GM12878 (cell line): ENCODE measurements around the gene TMEM181. TPM values are rescaled to one million over a fixed set of nuclear protein-coding genes. Genes with fewer than 3 reads are reported as not detected.

Experiments
- ATAC-seq: fragments of 200-7000 bp; cut with Tn5 transposase; 3 replicates; pipeline ENCODE4 v1.9.1; 2020; ENCODE audit warnings: mild to moderate bottlenecking, moderate library complexity
- BruUV-seq: library from RNA; stranded (reverse); fragments of 400-500 nt; replicated peaks from 2 replicates; lab custom pipeline; 2021; lab: Mats Ljungman, UMichigan
- CTCF ChIA-PET: fragments of 300-600 bp; sonication (Branson Sonifier 250); formaldehyde crosslinking; extraction: SDS; loops from one replicate; lab custom pipeline; 2021; ENCODE audit warnings: inconsistent platforms; lab: Yijun Ruan, JAX
- POLR2A ChIA-PET: fragments of 350-600 bp; formaldehyde crosslinking; extraction: SDS; loops from one replicate; lab custom pipeline; 2021; ENCODE audit warnings: inconsistent platforms; lab: Charles Lee
- RAD21 ChIA-PET: fragments of 300-600 bp; sonication (Branson Sonifier 250); formaldehyde crosslinking; loops from one replicate; lab custom pipeline; 2023; ENCODE audit warnings: antibody characterized with exemption; ENCODE audit not compliant: unreplicated experiment; lab: Charles Lee
- SMC1A ChIA-PET: fragments of 300-600 bp; sonication (Branson Sonifier 250); formaldehyde crosslinking; loops from one replicate; lab custom pipeline; 2023; ENCODE audit not compliant: unreplicated experiment, uncharacterized antibody; lab: Charles Lee
- DNase-seq: peaks from one replicate; pipeline ENCODE4 v3.0.0-alpha.2; 2011; ENCODE audit warnings: low read depth, low spot score
- FAIRE-seq: peaks from 3 replicates; lab custom pipeline; 2011; peaks lifted over from hg19 to GRCh38; lab: Jason Lieb, UNC
- H2AFZ ChIP-seq: 2 replicates; pipeline ENCODE4 v1.6.0; 2011; ENCODE audit warnings: low read depth, low read length, control low read depth; ENCODE audit not compliant: control insufficient read depth
- H3K27ac ChIP-seq: 2 replicates; pipeline ENCODE4 v1.5.1; 2011; ENCODE audit warnings: control low read depth; ENCODE audit not compliant: control insufficient read depth, insufficient read depth
- H3K27me3 ChIP-seq, 2 experiments: replicated peaks in 1 of 2; 2 replicates each; pipeline versions ENCODE4 v1.6.0 to v1.6.1; 2011; ENCODE audit warnings: low read length in 1 of 2; ENCODE audit not compliant: control insufficient read depth in 2 of 2, insufficient read depth in 2 of 2
- H3K36me3 ChIP-seq, 2 experiments: 2 replicates each; pipeline ENCODE4 v1.5.1; 2011; ENCODE audit warnings: low read length in 1 of 2; ENCODE audit not compliant: control insufficient read depth in 2 of 2, insufficient read depth in 2 of 2
- H3K4me1 ChIP-seq: 2 replicates; pipeline ENCODE4 v1.6.1; 2011; ENCODE audit warnings: mild to moderate bottlenecking, low read length, moderate library complexity, mixed read lengths; ENCODE audit not compliant: control insufficient read depth, insufficient read depth
- H3K4me2 ChIP-seq: 2 replicates; pipeline ENCODE4 v1.6.0; 2011; ENCODE audit warnings: control low read depth; ENCODE audit not compliant: control insufficient read depth, insufficient read depth
- H3K4me3 ChIP-seq: fragments of 200-600 bp; sonication (generic); 2 replicates; pipeline ENCODE4 v1.5.1; 2016
- H3K79me2 ChIP-seq: 2 replicates; pipeline ENCODE4 v1.6.0; 2011; ENCODE audit warnings: low read length; ENCODE audit not compliant: control insufficient read depth, insufficient read depth
- H3K9ac ChIP-seq: 2 replicates; pipeline ENCODE4 v1.8.0; 2011; ENCODE audit warnings: low read length, control low read depth, mixed read lengths; ENCODE audit not compliant: control insufficient read depth, insufficient read depth
- H3K9me3 ChIP-seq: replicated peaks from 3 replicates; pipeline ENCODE4 v1.5.1; 2011; ENCODE audit warnings: mild to moderate bottlenecking, low read length; ENCODE audit not compliant: control insufficient read depth, insufficient read depth
- H4K20me1 ChIP-seq: 2 replicates; pipeline ENCODE4 v1.6.0; 2011; ENCODE audit not compliant: control insufficient read depth, insufficient read depth
- IKZF1 ChIP-seq: fragments of 450-650 bp; conservative IDR thresholded peaks from 2 replicates; pipeline ENCODE4 v1.6.1; 2017; ENCODE audit warnings: antibody characterized with exemption, mild to moderate bottlenecking
- MEF2B ChIP-seq: fragments of 450-650 bp; IDR thresholded peaks from 2 replicates; pipeline ENCODE4 v1.6.1; 2018; ENCODE audit warnings: mild to moderate bottlenecking, moderate library complexity; ENCODE audit not compliant: partially characterized antibody, poor library complexity, severe bottlenecking
- NFXL1 ChIP-seq: fragments of 450-650 bp; IDR thresholded peaks from 2 replicates; pipeline ENCODE4 v1.6.1; 2017; ENCODE audit warnings: antibody characterized with exemption, mild to moderate bottlenecking, borderline replicate concordance
- NR2C2 ChIP-seq: IDR thresholded peaks from 2 replicates; pipeline ENCODE4 v1.6.1; 2011; ENCODE audit warnings: borderline replicate concordance, low read depth; ENCODE audit not compliant: control insufficient read depth, insufficient read length
- POLR2A ChIP-seq: IDR thresholded peaks from 2 replicates; pipeline ENCODE4 v1.6.1; 2011; ENCODE audit warnings: low read depth, mild to moderate bottlenecking, low read length
- POLR2AphosphoS5 ChIP-seq: IDR thresholded peaks from 2 replicates; pipeline ENCODE4 v1.6.1; 2011; ENCODE audit warnings: mild to moderate bottlenecking, low read length, inconsistent platforms
- RUNX3 ChIP-seq: IDR thresholded peaks from 2 replicates; pipeline ENCODE4 v1.6.1; 2012; ENCODE audit warnings: low read length, inconsistent platforms
- STAT3 ChIP-seq: IDR thresholded peaks from 2 replicates; pipeline ENCODE4 v1.6.1; 2011; ENCODE audit warnings: low read depth, low read length, improper control_type of control experiment
- YY1 ChIP-seq: IDR thresholded peaks from 2 replicates; pipeline ENCODE4 v1.6.1; 2011; ENCODE audit warnings: low read depth, mild to moderate bottlenecking, low read length
- ZZZ3 ChIP-seq: IDR thresholded peaks from 2 replicates; pipeline ENCODE4 v1.6.1; 2011; ENCODE audit warnings: low read depth; ENCODE audit not compliant: control insufficient read depth, insufficient read length
- WGBS: methylation state at CpG from one replicate; pipeline ENCODE4 v1.1.6; 2016; ENCODE audit warnings: low lambda C conversion rate; ENCODE audit not compliant: insufficient replicate concordance, insufficient coverage; ENCODE audit errors: missing lambda C conversion rate; 5-methylcytosine and 5-hydroxymethylcytosine counted together
- in situ Hi-C: fragments of 300-500 bp; cut with MboI; formaldehyde crosslinking; loops from 9 replicates; pipeline ENCODE4 v1.14.3; 2018; ENCODE audit warnings: mixed read lengths
- intact Hi-C: fragments of 100-400 bp; cut with micrococcal nuclease; formaldehyde crosslinking; loops from one replicate; pipeline ENCODE4 v1.14.2; 2022; ENCODE audit not compliant: unreplicated experiment
- polyA plus RNA-seq, 11 experiments: library from polyadenylated mRNA; depleted of rRNA in 4 of 11; unstranded in 6 of 11; stranded (reverse) in 5 of 11; fragments of >200 nt; fragmentation: Nextera tagmentation in 4 of 11; fragmentation: Illumina TruSeq in 1 of 11; extraction: Ambion mirVana in 4 of 11; extraction: Trizol in 1 of 11; gene quantifications; 1 replicate in 1 of 11; 2 replicates in 10 of 11; pipeline versions ENCODE4 v1.2.1 to v1.2.3, GENCODE V29; 2011 to 2016; ENCODE audit warnings: inconsistent platforms in 2 of 11, missing spikeins in 2 of 11, low read depth in 1 of 11
- total RNA-seq, 4 experiments: library from RNA; depleted of rRNA in 3 of 4; stranded (reverse); fragments of >200 nt in 3 of 4; fragmentation: Illumina TruSeq in 1 of 4; extraction: Trizol in 1 of 4; gene quantifications; 2 replicates each; pipeline versions ENCODE4 v1.2.1 to v1.2.3, GENCODE V29; 2013 to 2021
- TF ChIP-seq, protein P1 (sequence below): fragments of 450-650 bp; formaldehyde crosslinking; IDR thresholded peaks from 2 replicates; pipeline ENCODE4 v1.4.0; 2022; ENCODE audit warnings: mild to moderate bottlenecking, moderate library complexity
- TF ChIP-seq, protein P2 (sequence below): fragments of 450-650 bp; IDR thresholded peaks from 2 replicates; pipeline ENCODE4 v1.6.1; 2014; ENCODE audit warnings: mild to moderate bottlenecking
- TF ChIP-seq, protein P3 (sequence below): IDR thresholded peaks from 2 replicates; pipeline ENCODE4 v1.6.1; 2011; ENCODE audit warnings: low read depth, low read length, improper control_type of control experiment, borderline replicate concordance
- TF ChIP-seq, protein P4 (sequence below): fragments of 150-350 bp; IDR thresholded peaks from 2 replicates; pipeline ENCODE4 v1.6.1; 2016; ENCODE audit warnings: low read depth, low read length

Gene TMEM181
- total and polyA plus RNA-seq, 10 of the 15 experiments (the other 5 are each of a cell fraction or from before 2014, with no cell fraction given): 1.5 to 7.9 (median 5.2) TPM

DNA sequence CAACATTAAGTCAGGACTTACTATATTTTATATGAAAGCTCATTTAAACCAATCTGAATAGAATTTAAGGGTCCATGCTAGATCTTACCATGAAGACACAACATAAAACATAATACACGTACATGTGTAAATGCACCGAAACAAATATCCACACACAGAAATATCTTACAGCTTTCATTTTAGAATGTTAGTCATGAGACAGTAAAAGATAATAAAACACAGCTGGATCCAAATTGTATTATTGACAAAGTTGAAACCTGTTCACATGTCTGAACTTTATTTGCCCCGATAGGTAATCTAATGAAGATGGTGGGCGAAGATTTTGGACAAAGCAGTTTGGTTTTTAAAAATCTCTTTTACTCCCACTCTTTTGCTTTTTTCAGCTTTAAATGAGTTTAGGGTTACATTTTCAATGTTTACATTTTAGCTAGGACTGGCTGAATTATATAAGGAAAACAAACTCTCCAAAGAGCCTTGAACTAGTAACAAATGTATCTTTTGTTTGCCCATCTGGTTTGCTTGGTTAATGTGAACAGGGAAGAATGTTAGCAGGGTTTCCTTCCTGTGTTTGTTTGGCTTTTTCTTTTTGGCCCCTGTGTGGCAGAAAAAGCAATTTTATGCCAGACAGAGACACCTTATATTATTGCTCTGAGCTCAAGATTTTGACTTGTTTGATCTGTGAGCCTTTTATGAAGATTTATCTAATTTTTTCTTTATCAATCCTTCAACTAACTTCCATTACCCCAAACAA, 5.1 kb upstream of the TMEM181 start (continued):
- TF ChIP-seq, protein P1, sequence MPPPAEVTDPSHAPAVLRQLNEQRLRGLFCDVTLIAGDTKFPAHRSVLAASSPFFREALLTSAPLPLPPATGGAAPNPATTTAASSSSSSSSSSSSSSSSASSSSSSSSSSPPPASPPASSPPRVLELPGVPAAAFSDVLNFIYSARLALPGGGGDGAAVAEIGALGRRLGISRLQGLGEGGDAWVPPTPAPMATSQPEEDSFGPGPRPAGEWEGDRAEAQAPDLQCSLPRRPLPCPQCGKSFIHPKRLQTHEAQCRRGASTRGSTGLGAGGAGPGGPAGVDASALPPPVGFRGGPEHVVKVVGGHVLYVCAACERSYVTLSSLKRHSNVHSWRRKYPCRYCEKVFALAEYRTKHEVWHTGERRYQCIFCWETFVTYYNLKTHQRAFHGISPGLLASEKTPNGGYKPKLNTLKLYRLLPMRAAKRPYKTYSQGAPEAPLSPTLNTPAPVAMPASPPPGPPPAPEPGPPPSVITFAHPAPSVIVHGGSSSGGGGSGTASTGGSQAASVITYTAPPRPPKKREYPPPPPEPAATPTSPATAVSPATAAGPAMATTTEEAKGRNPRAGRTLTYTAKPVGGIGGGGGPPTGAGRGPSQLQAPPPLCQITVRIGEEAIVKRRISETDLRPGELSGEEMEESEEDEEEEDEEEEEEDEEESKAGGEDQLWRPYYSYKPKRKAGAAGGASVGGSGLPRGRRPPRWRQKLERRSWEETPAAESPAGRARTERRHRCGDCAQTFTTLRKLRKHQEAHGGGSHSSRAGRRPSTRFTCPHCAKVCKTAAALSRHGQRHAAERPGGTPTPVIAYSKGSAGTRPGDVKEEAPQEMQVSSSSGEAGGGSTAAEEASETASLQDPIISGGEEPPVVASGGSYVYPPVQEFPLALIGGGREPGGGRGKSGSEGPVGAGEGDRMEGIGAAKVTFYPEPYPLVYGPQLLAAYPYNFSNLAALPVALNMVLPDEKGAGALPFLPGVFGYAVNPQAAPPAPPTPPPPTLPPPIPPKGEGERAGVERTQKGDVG: no peak
- TF ChIP-seq POLR2A (no peak), IKZF1 (no peak)
- TF ChIP-seq, all 136 proteins: peak for 0

DNA sequence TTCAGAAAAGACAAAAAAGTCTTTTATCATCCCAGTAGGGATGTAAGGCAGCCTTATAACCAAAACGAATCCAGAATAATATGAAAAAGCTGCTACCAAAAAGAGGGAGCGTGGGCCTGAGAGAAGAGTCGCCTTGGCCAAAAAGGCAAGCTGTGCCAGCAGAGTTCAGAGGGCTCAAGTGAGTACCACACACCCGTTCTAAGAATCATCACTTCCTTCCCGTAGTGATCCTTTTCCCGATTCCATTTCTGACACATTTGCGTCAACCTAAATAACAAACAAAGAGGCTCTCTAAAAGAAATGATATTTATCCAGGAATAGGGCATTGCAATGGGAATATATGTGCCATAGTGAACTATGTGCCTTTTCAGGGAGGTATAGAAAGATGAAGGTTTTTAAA, 3.8 kb upstream of the TMEM181 start:
- ChIA-PET SMC1A (interaction anchor here (1.4 to 2.1 kb wide), 2 partner anchors 17 to 37 kb away, joined by 3 to 7 read pairs; no protein-coding TSS in a partner anchor), CTCF (interaction anchor here (0.6 to 3.6 kb wide), 2 partner anchors 27 to 335 kb away, joined by 3 to 22 read pairs; no protein-coding TSS in a partner anchor), POLR2A (no interaction called here), RAD21 (no interaction called here)
- 66% methylated on average over 7 of the region's 7 CpGs for WGBS
- in situ Hi-C loops: no loop called here
- H3K9ac ChIP-seq: no peak overlapping the region
- no peak for DNase-seq
- no peak overlapping the region for H2AFZ ChIP-seq
- H3K36me3 ChIP-seq: no peaks in the 10 kb centered on the region
- no peaks in the 10 kb centered on the region for H3K9me3 ChIP-seq
- no peak overlapping the region for H3K27ac ChIP-seq
- H3K27me3 ChIP-seq: no peaks in the 10 kb centered on the region
- peaks cover 8% of the 10 kb centered on the region for H3K79me2 ChIP-seq
- H4K20me1 ChIP-seq: no peaks in the 10 kb centered on the region
- no peak for FAIRE-seq
- H3K4me1 ChIP-seq: peaks cover 6% of the 10 kb centered on the region; the same call in 1 of the 2 replicates
- BruUV-seq: no TSS peak
- ATAC-seq: no peak
- no peak overlapping the region for H3K4me2 ChIP-seq
- no peak overlapping the region for H3K4me3 ChIP-seq
- intact Hi-C loops: no loop called here
- TF ChIP-seq ZZZ3 (no peak), NFXL1 (no peak), NR2C2 (no peak), RUNX3 (no peak), POLR2AphosphoS5 (no peak), STAT3 (no peak), YY1 (no peak), MEF2B (no peak)
- TF ChIP-seq, protein P2, sequence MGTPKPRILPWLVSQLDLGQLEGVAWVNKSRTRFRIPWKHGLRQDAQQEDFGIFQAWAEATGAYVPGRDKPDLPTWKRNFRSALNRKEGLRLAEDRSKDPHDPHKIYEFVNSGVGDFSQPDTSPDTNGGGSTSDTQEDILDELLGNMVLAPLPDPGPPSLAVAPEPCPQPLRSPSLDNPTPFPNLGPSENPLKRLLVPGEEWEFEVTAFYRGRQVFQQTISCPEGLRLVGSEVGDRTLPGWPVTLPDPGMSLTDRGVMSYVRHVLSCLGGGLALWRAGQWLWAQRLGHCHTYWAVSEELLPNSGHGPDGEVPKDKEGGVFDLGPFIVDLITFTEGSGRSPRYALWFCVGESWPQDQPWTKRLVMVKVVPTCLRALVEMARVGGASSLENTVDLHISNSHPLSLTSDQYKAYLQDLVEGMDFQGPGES: no peak
- TF ChIP-seq, protein P3, sequence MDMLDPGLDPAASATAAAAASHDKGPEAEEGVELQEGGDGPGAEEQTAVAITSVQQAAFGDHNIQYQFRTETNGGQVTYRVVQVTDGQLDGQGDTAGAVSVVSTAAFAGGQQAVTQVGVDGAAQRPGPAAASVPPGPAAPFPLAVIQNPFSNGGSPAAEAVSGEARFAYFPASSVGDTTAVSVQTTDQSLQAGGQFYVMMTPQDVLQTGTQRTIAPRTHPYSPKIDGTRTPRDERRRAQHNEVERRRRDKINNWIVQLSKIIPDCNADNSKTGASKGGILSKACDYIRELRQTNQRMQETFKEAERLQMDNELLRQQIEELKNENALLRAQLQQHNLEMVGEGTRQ: no peak
- TF ChIP-seq, protein P4, sequence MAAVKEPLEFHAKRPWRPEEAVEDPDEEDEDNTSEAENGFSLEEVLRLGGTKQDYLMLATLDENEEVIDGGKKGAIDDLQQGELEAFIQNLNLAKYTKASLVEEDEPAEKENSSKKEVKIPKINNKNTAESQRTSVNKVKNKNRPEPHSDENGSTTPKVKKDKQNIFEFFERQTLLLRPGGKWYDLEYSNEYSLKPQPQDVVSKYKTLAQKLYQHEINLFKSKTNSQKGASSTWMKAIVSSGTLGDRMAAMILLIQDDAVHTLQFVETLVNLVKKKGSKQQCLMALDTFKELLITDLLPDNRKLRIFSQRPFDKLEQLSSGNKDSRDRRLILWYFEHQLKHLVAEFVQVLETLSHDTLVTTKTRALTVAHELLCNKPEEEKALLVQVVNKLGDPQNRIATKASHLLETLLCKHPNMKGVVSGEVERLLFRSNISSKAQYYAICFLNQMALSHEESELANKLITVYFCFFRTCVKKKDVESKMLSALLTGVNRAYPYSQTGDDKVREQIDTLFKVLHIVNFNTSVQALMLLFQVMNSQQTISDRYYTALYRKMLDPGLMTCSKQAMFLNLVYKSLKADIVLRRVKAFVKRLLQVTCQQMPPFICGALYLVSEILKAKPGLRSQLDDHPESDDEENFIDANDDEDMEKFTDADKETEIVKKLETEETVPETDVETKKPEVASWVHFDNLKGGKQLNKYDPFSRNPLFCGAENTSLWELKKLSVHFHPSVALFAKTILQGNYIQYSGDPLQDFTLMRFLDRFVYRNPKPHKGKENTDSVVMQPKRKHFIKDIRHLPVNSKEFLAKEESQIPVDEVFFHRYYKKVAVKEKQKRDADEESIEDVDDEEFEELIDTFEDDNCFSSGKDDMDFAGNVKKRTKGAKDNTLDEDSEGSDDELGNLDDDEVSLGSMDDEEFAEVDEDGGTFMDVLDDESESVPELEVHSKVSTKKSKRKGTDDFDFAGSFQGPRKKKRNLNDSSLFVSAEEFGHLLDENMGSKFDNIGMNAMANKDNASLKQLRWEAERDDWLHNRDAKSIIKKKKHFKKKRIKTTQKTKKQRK: no peak
